ENCODE data around the gene SULT2B1.

DNA sequence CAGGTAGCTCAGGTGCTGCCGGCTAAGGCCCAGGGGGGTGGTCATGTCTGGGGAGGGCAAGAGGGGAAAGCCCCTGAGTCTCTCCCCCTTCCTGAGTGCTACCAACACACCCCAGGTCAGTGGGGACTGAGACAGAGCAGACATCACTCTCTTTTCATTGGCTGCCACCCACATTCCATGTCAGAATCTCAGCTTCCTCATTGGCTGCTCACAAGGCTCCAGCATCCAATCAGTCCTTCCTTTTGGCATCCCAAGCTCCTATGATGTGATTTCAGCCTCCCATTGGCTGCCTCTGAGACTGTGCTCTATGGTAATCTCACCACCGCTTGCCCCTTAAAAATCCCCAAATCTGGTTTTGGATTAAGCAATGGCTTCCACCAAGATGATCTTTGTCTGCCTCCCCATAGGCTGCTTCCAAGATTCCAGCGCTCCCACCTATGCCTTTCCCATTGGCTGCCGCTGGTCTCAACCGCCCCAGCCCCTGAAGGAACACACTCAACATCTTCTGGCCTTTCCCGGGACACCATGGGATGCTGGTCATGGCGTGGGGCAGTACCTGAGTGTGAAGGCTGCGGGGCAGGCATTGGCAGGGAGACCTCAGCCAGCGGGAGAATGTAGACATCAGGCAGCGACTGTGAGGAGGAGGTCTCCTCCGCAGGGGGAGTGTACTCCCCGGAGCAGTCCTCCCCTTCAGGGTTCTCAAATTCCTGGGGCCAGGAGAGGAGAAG, 42.3 kb upstream of the SULT2B1 start:
- TF ChIP-seq SUZ12 (IDR thresholded peaks at IDR 0.05; ENCODE audit: extremely low read depth, insufficient read depth, insufficient read length) (no peak), YY1 (IDR thresholded peaks at IDR 0.05; ENCODE audit: insufficient read depth, insufficient read length) (no peak), ZNF274 (IDR thresholded peaks at IDR 0.05; ENCODE audit: low read depth, low read length) (no peak)
